ENCODE measurements around the gene PDE11A. TPM values are rescaled to one million over a fixed set of nuclear protein-coding genes. Genes with fewer than 3 reads are reported as not detected.

Gene PDE11A
- total RNA-seq, 1 experiment from 2014 or later = 1.4 TPM

DNA sequence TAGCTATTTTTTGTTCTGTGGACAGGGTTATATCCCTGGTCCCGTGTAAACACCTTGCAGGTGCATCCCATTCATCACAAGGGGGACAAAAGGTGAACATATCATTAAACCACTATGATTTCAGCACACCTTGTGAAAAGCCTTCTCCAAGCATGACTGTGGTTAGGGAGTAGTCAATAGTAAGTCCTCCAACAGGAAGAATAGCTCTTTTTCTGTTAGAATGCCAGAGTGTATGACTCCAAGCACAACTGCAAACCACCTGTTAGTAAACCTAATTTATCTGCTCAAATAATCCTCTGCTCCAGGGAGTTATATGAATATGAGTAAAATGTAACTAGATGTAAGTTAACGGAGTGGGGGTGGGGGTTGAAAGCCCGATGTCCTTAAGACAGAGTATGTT lies 439.5 kb downstream of the PDE11A start:
- BruUV-seq (replicated peaks) = no TSS peak
- no peak for DNase-seq
- H3K36me3 Mint-ChIP-seq (ENCODE audit: insufficient read depth, unreplicated experiment) = peaks cover 7% of the 10 kb centered on the region
- no peaks in the 10 kb centered on the region for H3K27me3 Mint-ChIP-seq (ENCODE audit: unreplicated experiment)
- H3K27ac Mint-ChIP-seq (ENCODE audit: unreplicated experiment) = no peak overlapping the region
- no peaks in the 10 kb centered on the region for H3K9me3 Mint-ChIP-seq (ENCODE audit: low read depth, unreplicated experiment)
- intact Hi-C loops (cut with micrococcal nuclease; ENCODE audit: unreplicated experiment) = no loop called here
- H3K4me3 Mint-ChIP-seq (ENCODE audit: low read depth, unreplicated experiment) = no peak overlapping the region
- TF ChIP-seq, protein P1, sequence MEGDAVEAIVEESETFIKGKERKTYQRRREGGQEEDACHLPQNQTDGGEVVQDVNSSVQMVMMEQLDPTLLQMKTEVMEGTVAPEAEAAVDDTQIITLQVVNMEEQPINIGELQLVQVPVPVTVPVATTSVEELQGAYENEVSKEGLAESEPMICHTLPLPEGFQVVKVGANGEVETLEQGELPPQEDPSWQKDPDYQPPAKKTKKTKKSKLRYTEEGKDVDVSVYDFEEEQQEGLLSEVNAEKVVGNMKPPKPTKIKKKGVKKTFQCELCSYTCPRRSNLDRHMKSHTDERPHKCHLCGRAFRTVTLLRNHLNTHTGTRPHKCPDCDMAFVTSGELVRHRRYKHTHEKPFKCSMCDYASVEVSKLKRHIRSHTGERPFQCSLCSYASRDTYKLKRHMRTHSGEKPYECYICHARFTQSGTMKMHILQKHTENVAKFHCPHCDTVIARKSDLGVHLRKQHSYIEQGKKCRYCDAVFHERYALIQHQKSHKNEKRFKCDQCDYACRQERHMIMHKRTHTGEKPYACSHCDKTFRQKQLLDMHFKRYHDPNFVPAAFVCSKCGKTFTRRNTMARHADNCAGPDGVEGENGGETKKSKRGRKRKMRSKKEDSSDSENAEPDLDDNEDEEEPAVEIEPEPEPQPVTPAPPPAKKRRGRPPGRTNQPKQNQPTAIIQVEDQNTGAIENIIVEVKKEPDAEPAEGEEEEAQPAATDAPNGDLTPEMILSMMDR (IDR thresholded peaks at IDR 0.05; ENCODE audit: unreplicated experiment) = no peak
- CTCF ChIA-PET = interaction anchor here (0.8 to 1.0 kb wide), 2 partner anchors 15 to 58 kb away, joined by 3 read pairs; no protein-coding TSS in a partner anchor
- H3K4me1 Mint-ChIP-seq (ENCODE audit: low read depth, unreplicated experiment) = peaks cover 10% of the 10 kb centered on the region

GRCh38 chr2:177631680-177632079 lies 440.9 kb downstream of the PDE11A start:
- BruUV-seq (replicated peaks) = no TSS peak
- intact Hi-C loops (cut with micrococcal nuclease; ENCODE audit: unreplicated experiment) = no loop called here
- no peaks in the 10 kb centered on the region for H3K9me3 Mint-ChIP-seq (ENCODE audit: low read depth, unreplicated experiment)
- peaks cover 10% of the 10 kb centered on the region for H3K4me1 Mint-ChIP-seq (ENCODE audit: low read depth, unreplicated experiment)
- CTCF ChIA-PET = no interaction called here
- H3K27ac Mint-ChIP-seq (ENCODE audit: unreplicated experiment) = no peak overlapping the region
- no peak for DNase-seq
- no peaks in the 10 kb centered on the region for H3K27me3 Mint-ChIP-seq (ENCODE audit: unreplicated experiment)
- no peak overlapping the region for H3K4me3 Mint-ChIP-seq (ENCODE audit: low read depth, unreplicated experiment)
- TF ChIP-seq, protein P1 (IDR thresholded peaks at IDR 0.05; ENCODE audit: unreplicated experiment) = no peak
- peaks cover 7% of the 10 kb centered on the region for H3K36me3 Mint-ChIP-seq (ENCODE audit: insufficient read depth, unreplicated experiment)

DNA sequence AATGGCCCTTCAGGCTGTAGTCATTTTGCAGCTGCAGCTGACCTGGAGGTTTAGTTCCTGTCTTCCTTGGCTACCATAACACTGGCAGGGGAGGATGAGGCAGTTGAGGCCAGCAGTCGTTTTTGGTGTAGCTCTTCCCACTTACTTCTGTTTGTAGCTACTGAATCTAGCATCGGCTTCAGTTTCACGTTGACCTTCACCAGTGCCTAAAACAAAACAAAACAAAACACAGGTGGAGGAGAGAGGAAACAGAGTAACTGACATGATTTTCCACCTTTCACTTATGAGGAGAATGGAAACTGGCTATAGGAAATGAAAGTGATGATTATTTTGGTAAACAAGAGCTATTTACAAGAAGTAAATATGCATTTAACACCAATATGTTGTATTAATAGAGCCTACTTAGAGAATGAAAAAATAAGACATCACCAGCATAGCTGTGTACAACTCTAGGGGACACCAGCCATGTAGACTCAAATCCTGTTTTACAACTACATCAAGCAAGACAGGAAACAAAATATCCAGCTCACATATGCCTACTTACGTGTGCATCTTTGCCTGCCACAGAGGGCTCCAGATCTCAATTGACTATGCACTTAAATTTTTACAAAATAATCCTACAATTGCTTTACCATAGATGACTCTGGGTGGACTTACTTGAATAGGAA lies 443.1 kb downstream of the PDE11A start:
- H3K27ac Mint-ChIP-seq (ENCODE audit: unreplicated experiment) = no peak overlapping the region
- CTCF ChIA-PET = interaction anchor here (1.1 kb wide), 1 partner anchor 95 kb away, joined by 3 read pairs; no protein-coding TSS in a partner anchor
- TF ChIP-seq, protein P1 (IDR thresholded peaks at IDR 0.05; ENCODE audit: unreplicated experiment) = no peak

GRCh38 chr2:177628831-177629230 lies 443.7 kb downstream of the PDE11A start:
- H3K36me3 Mint-ChIP-seq (ENCODE audit: insufficient read depth, unreplicated experiment) = no peaks in the 10 kb centered on the region
- H3K4me3 Mint-ChIP-seq (ENCODE audit: low read depth, unreplicated experiment) = no peak overlapping the region
- no TSS peak for BruUV-seq (replicated peaks)
- DNase-seq = no peak
- TF ChIP-seq, protein P1 (IDR thresholded peaks at IDR 0.05; ENCODE audit: unreplicated experiment) = no peak
- no peaks in the 10 kb centered on the region for H3K9me3 Mint-ChIP-seq (ENCODE audit: low read depth, unreplicated experiment)
- H3K4me1 Mint-ChIP-seq (ENCODE audit: low read depth, unreplicated experiment) = peaks cover 13% of the 10 kb centered on the region
- no peak overlapping the region for H3K27ac Mint-ChIP-seq (ENCODE audit: unreplicated experiment)
- no peaks in the 10 kb centered on the region for H3K27me3 Mint-ChIP-seq (ENCODE audit: unreplicated experiment)
- intact Hi-C loops (cut with micrococcal nuclease; ENCODE audit: unreplicated experiment) = no loop called here
- CTCF ChIA-PET = interaction anchor here (1.1 kb wide), 1 partner anchor 96 kb away, joined by 3 read pairs; no protein-coding TSS in a partner anchor

More for the DNA sequence above, 443.1 kb downstream of the PDE11A start:
- BruUV-seq (replicated peaks) = no TSS peak
- Mint-ChIP-seq H3K36me3 (ENCODE audit: insufficient read depth, unreplicated experiment) (peaks cover 5% of the 10 kb centered on the region), H3K9me3 (ENCODE audit: low read depth, unreplicated experiment) (no peaks in the 10 kb centered on the region), H3K4me1 (ENCODE audit: low read depth, unreplicated experiment) (peaks cover 18% of the 10 kb centered on the region), H3K4me3 (ENCODE audit: low read depth, unreplicated experiment) (no peak overlapping the region), H3K27me3 (ENCODE audit: unreplicated experiment) (no peaks in the 10 kb centered on the region)
- no peak for DNase-seq
- intact Hi-C loops (cut with micrococcal nuclease; ENCODE audit: unreplicated experiment) = no loop called here

Measured in Calu3 (cell line).